ENCODE data around the gene C14orf180.

DNA sequence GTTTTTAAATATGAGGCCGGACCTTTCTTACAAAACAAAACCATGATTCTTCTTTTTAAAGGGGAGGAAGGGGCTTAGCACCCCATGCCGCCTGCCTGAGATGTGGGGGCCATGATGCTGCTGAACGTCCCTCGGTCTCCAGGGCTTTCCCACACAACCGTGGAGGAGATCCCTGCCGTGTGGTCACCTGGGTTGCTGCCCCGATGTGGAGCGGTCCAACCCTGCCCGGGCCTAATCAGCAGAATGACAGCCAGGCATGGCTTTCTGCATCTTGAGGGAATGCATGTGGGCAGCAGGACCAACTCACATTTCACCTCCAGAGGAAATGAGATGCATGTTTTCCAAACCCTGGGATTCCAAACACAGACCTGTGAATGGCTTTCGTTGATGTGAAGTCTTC is 48.9 kb upstream of the C14orf180 start:
- TF ChIP-seq CTCF (IDR thresholded peaks at IDR 0.05), result no peak
- TF ChIP-seq POLR2A (IDR thresholded peaks at IDR 0.05), result no peak
